ENCODE measurements around the gene SNRK. TPM values are rescaled to one million over a fixed set of nuclear protein-coding genes. Genes with fewer than 3 reads are reported as not detected.
A peak's percentile ranks its signal among the peaks of the same experiment; 100 is the strongest.

Gene SNRK
- total RNA-seq, 1 donor from 2014 or later = 36.7 TPM

DNA sequence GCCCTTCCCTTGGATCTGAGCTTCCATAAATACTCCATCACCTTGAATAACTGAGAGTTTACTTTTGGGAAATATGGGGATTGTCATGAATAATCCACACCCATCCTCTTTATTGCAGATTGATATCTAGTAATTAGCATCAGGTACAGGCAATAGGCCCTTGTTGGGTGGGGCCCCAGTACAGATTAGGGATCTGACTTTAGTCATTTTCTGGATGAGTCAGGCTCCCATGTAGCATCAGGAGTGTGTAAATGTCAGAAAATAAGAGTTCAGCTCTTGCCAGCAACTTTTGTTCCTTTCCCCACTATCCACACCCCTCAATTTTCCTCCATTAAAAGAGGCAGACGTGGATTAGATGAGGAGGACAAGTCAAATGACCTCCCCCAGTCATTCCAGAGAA, 17.7 kb upstream of the SNRK start:
- no peak for DNase-seq (ENCODE audit: low spot score)

DNA sequence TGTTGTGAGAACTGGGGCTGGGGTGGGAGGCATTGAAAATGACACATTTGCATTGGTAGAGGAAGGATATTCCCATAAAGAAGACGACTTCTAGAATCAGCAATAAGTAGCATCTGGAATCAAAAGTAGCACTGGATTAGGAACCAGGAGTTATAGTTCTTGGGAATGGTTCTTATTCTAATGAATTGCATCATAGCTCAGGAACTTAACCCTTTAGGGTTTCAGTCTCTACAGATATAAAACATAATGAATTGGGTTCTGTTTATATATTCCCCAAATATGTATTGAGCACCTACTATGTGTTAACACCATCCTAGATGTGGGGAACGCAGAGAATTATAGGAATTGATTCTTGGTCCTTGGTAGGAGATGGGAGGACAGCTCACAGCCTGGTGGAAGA, 16.3 kb upstream of the SNRK start:
- DNase-seq (ENCODE audit: low spot score) = no peak

- DNase-seq (ENCODE audit: low spot score) = no peak
Observed at GRCh38 chr3:43273416-43273815, 12.9 kb upstream of the SNRK start.

DNA sequence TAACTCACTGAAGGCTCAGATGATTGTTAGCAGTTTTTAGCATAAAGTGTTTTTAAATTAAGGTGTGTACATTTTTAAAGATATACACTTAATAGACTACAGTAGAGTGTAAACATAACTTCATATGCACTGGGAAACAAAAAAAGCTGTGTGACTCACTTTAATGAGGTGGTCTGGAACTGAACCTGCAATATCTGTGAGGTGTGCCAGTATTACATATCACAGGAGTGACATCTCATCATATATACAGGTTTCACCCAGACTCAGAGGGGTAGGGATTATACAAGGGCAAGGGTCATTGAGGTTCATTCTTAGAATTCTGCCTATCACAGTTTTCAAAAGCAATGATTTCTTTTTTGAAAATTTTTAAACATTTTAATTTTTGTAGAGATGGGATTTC, 7.3 kb upstream of the SNRK start:
- DNase-seq (ENCODE audit: low spot score) = no peak

- no peak for DNase-seq (ENCODE audit: low spot score)
Observed at GRCh38 chr3:43279532-43279931, 6.8 kb upstream of the SNRK start.

- DNase-seq (ENCODE audit: low spot score) = no peak
Observed at GRCh38 chr3:43281020-43281419, 5.3 kb upstream of the SNRK start.

DNA sequence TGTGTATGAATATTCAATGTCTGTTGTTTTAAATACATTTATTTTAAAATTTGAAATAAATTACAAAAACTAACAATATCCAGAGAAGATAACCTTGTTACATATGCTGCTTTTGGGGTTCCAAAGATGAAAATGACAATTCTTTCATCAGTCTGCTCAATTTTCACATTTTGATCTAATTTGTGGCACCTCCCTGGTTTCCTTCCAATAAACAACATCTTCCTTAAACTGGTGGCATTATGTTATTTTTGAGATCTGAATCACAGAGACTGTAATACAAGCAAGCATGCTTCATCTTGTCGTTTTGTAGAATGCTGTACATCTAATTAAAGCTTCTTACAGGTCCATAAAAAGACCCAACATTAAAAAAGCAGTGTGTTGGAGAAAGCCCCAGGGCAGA, 2.2 kb upstream of the SNRK start:
- DNase-seq (ENCODE audit: low spot score) = no peak

DNA sequence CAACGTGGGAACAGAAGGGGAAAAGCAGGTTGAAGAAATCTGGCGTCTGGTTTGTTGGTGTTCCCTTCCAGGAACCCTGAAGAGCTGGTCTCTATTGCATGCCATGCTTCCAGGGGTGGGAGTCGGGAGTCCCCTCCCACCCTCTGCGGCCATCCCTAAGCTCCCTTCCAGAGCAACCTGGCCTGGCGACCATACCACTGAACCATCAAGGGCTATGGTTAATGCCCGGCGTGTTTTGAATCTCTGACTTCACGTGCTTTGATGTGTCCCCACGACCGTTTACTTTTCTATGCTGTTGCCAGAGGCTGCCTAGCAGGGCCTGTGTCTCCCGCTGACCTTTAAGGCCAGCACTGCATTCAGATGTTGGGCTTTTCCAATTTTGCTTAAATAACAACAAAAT, 696 bp upstream of the SNRK start:
- DNase-seq (ENCODE audit: low spot score) = no peak

- no peak for DNase-seq (ENCODE audit: low spot score)
Observed at GRCh38 chr3:43286841-43287499, 630 bp downstream of the SNRK start.

GRCh38 chr3:43287500-43287873, 1.1 kb downstream of the SNRK start:
- no peak for DNase-seq (ENCODE audit: low spot score)

DNA sequence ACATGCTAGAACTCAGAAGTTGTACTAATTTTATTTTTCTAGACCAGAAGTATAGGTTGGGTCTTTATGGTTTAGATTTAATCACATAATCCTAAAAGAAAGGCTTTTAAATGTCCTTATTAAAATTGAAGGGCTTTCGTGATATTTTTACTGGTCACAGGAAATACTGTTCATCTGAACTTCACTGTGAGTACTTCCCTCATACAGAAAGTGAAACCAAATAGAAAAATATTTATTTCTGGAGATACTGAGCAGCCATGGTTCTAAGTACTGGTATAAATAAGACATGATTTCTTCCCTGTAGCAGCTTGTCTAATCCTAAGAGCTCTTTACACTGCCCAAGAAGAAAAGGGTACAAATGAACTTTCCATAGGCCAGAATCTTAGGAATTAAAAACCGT, 2.0 kb downstream of the SNRK start:
- no peak for DNase-seq (ENCODE audit: low spot score)

DNA sequence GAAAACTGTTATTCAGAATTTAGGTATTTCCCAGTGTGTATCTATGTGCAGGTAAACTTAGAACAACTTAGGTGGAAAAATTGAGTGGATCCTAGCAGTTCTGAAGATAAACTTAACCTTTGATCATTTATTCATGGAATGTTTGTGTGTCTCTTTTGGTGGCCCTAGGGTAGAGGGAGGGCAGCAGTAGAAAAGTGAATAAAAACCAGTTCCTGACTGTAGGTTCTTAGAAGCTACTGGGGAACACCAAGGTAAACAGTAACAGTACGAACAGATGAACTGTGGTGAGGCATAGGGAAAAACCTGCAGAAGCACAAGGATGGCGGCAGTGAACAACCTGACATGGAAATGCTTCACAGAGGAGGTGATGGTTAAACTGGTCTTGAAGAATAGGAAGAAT, 2.5 kb downstream of the SNRK start:
- no peak for DNase-seq (ENCODE audit: low spot score)

DNA sequence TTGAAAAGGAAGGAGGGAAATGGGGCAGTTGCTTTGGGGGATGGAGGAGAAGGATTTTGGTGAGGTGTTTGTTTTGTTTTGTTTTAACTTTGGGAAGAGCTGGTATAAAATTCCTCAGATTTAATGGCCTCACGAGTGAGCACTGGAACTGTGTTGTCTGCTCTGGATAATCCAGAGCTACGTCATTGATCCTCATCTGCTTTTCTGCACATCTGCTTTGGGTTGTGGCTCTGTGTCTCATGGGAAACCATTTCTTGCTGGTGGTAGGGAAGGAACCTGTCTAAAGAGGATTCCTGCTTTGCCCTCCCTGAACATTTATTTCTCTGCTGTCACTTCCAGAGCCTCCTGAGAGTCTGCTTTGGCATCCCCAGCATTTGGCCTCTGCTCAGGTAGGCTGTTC, 3.1 kb downstream of the SNRK start:
- DNase-seq (ENCODE audit: low spot score) = no peak

DNA sequence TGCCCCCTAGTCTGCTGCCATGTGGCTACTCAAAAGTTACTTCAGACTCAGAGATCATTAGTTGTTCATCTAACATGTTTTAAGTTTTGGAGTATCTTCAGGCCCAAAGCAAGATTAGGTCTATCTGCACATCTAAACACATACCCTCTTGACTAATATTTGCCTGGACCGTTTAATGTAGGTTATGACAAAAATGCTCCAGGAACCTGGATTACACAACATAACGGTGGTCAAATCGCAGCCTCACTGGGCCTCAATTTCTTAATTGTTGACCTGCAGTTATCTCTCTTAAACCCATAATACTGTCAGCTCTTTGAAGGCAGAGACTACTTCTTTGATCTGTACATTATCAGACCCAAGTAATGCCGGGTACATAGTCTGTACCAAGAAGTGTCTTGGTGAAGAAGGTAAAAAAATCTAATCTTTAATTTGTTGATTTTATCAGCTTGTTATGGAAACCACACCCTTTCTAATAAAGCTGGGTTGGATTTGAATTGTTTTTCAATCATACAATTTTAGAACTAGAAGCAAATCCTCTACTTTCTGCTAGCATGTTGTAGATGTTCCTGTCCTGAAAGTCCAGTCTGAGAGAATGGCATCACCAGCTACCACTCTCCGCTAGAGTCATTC, 3.6 kb downstream of the SNRK start:
- no peak for DNase-seq (ENCODE audit: low spot score)

- no peak for DNase-seq (ENCODE audit: low spot score)
Observed at GRCh38 chr3:43290956-43291355, 4.6 kb downstream of the SNRK start.

GRCh38 chr3:43291546-43291945, 5.2 kb downstream of the SNRK start:
- no peak for DNase-seq (ENCODE audit: low spot score)

- no peak for DNase-seq (ENCODE audit: low spot score)
Observed at GRCh38 chr3:43294975-43295374, 8.6 kb downstream of the SNRK start.

- DNase-seq (ENCODE audit: low spot score) = no peak
Observed at GRCh38 chr3:43296565-43296964, 10.2 kb downstream of the SNRK start.

GRCh38 chr3:43298292-43298691, 12.0 kb downstream of the SNRK start:
- DNase-seq (ENCODE audit: low spot score) = peak; percentile 50

DNA sequence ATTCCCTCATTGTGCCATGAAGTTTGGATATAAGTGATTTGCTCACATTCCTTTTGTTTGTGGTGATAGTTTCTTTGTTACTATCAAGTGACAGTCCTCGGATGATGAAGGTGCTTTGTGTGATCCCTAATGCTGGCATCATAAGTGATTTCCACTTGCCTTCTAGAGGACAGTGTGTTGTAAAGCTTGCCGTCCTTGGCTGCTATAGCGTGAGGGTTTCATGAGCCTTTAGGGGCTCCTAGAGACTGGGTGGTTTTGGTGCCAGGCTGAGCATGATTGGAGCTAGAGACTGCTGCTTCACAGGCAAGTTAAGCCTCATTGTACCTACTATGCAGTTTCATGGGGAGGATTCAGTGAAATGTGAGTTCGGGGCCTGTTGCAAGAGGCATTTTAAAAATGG, 12.4 kb downstream of the SNRK start:
- no peak for DNase-seq (ENCODE audit: low spot score)

GRCh38 chr3:43302116-43302880, 16.0 kb downstream of the SNRK start:
- DNase-seq (ENCODE audit: low spot score) = no peak

DNA sequence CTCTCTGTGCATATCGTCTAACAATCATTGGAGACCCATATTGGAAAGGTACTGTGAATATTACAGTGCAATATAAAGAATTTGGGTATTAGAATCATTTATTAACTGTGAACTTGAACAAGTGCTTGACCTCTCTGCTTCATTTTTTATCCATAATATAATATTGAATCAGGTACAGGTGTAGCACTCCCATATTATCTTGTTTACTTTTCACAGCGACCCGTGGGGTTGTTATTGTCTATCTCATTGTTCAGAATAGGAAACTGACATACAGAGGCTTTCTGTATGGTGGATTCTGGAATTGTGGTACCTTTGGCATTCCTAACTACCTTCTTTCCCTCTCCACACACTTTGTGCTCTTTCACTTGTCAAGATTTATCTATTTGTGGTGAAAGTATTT, 17.8 kb downstream of the SNRK start:
- DNase-seq (ENCODE audit: low spot score) = no peak

- DNase-seq (ENCODE audit: low spot score) = no peak
Observed at GRCh38 chr3:43307226-43307625, 20.9 kb downstream of the SNRK start.
